Epithelial cell of esophagus (primary cell): ENCODE data around the gene ZNF253.
"Not testable (repeated sequence)": the region's sequence is repeated elsewhere in the genome, so short reads cannot be mapped to it uniquely, and the experiment has no call there.

Experiments
- DNase-seq: peaks from one replicate; pipeline ENCODE4 v3.0.0; 2010; ENCODE audit warnings: low read depth
- H3K4me3 ChIP-seq: 2 replicates; pipeline ENCODE4 v1.5.1; 2011; ENCODE audit warnings: mild to moderate bottlenecking, low read length, control low read depth
- CTCF ChIP-seq: IDR thresholded peaks from 2 replicates; pipeline ENCODE4 v1.5.1; 2011; ENCODE audit warnings: low read depth, mild to moderate bottlenecking, low read length, control low read depth, inconsistent platforms; ENCODE audit not compliant: insufficient read depth; ENCODE audit errors: missing control alignments

Gene ZNF253

GRCh38 chr19:19866611-19867248, 1.0 kb downstream of the ZNF253 start:
- TF ChIP-seq CTCF = no peak
- DNase-seq = peak; percentile 2
- H3K4me3 ChIP-seq = peak overlapping the region; percentile 92

- H3K4me3 ChIP-seq, DNase-seq: not testable (repeated sequence)
Measured at GRCh38 chr19:19870086-19870485, 4.4 kb downstream of the ZNF253 start.

GRCh38 chr19:19871932-19872331, 6.2 kb downstream of the ZNF253 start:
- H3K4me3 ChIP-seq = no peak overlapping the region
- DNase-seq = no peak
- no peak for TF ChIP-seq CTCF

- DNase-seq = peak; percentile 16
- no peak for TF ChIP-seq CTCF
- no peak overlapping the region for H3K4me3 ChIP-seq
Measured at GRCh38 chr19:19873381-19873780, 7.7 kb downstream of the ZNF253 start.

GRCh38 chr19:19877724-19878123, 12.0 kb downstream of the ZNF253 start:
- no peak overlapping the region for H3K4me3 ChIP-seq
- no peak for DNase-seq
- no peak for TF ChIP-seq CTCF

GRCh38 chr19:19884583-19884982, 18.9 kb downstream of the ZNF253 start:
- H3K4me3 ChIP-seq = no peak overlapping the region
- no peak for DNase-seq
- TF ChIP-seq CTCF = no peak

GRCh38 chr19:19892055-19892941, 26.6 kb downstream of the ZNF253 start:
- DNase-seq, H3K4me3 ChIP-seq: not testable (repeated sequence)
